HG03103 (cell line): Measurements from ENCODE around the gene GGA1.
"Not testable (repeated sequence)": the region's sequence is repeated elsewhere in the genome, so short reads cannot be mapped to it uniquely, and the experiment has no call there.

Source experiments
- ATAC-seq: cut with Tn5 transposase; IDR thresholded peaks from one replicate; pipeline ENCODE4 v1.9.1; 2021; ENCODE audit warnings: low read depth; ENCODE audit not compliant: unreplicated experiment

The GGA1 gene

DNA sequence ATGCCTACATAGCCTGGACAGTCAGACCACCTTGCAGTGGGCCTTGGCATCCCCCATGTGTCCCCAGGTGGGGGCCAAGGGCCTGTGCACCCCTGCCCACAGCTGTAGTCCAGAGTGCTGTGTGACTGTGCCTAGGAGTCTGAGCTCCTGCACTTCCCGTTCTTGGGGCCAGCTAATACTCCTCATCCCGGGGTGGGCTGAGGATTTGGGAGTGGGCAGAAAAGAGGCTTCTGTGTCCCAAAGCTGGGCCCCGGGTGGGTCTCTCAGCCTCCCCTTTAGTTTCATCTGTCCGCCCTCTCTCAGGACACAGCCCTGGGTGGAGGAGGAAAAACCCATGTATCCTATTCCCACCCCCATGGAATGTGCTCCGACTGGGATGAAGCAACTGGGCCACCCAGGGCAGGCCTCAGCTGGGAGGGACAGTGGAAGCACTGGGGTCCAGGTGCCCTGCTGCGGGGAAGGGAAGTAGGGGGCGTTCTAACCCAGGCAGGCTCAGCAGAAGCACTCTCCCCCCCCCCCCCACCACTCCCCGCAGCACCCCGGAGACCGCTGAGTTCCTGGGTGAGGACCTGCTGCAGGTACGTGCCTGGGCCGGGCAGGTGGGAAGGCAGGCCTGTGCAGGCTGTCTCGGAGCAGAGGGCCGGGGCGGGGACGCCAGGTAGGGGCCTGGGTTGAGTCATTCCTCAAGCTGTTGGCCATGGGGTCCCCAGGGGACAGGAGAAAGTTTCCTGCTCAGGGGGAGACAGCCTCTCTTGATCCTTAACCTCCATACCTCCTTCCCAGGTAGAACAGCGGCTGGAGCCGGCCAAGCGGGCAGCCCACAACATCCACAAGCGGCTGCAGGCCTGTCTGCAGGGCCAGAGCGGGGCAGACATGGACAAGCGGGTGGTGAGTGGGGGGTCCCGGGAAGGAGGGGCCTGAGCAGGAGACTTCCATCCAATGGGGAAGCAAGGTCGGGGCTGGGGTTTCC, 32.2 kb downstream of the GGA1 start:
- ATAC-seq: no peak

DNA sequence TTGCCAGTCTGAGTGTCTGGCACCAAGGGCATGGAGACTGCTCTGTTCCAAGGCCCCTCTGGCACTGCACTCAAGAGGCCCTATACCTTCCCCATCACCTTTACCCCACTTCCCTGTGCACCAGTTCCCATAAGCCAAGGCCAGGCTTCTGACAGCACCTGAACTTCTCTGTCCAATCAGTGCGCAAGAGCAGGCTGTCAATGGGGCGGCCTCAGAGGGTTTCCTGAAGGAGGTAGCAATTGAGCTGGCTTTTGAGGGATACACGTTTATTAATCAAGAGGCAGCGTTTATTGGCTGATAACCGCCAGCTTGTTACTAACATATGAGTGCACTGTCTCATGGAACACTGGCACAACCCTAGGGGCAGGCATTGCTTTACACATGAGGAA, 32.9 kb downstream of the GGA1 start:
- ATAC-seq: no peak

DNA sequence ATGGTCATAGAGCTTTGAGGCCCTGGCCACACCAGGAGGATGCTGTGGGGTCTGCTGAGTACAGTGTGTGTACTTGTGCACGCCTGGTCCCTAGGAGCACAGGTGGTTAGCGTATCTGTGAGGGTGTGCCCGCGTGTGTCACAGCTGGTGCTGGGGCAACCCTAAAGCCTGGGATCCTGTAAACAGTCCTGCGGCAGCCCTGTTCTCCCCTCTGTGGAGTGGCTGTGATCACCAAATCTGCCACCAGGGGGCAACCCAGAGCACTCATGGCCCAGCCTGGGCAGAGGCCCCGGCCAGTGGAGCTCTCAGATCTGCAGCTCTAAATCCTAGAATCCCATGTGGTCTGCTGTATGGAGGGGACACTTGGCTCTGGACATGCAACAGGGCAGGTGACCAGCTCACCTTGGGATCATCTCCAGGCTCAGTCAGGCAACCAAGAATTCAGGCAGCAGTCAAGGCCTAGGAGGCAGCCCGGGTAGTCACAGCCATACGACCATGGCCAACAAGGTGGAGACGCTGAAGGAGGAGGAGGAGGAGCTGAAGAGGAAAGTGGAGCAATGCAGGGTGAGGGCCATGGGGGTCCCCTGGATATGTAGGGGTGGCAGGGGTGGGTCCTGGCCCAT, 34.7 kb downstream of the GGA1 start:
- no peak for ATAC-seq

DNA sequence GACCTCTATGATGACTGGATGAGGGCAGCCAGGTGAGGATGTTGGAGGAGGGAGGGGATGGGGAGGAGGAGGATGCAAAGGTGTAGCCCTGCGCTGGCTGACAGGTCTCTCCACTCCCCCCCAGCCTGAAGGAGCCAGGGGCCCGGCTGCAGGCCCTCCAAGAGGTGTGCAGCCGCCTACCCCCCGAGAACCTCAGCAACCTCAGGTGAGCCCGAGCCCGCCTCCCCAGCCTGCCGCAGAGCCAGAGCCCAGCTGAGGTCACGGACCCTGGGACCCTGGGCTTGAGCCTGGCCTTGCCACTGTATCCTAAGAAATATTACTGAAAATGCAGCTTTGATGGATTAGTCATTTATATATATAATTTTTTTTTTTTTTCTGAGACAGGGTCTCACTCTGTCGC, 38.7 kb downstream of the GGA1 start:
- ATAC-seq: no peak

DNA sequence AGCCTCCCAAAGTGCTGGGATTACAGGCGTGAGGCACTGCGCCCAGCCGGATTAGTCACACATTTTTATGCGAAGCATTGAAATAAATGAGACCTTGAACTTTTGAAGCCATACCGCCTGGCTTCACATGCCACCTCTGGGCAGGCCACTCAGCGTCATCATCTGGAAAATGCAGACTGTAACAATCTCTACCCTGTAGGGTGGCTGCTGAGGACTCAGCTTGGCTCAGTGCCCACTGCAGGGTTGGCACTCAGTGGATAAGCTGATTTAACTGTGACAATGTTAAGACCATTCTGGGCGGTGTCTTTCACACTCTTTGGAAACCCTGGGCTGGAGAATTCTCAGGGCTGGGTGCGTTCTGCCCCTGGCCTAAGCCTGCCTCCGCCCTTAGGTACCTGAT, 39.3 kb downstream of the GGA1 start:
- ATAC-seq: no peak

DNA sequence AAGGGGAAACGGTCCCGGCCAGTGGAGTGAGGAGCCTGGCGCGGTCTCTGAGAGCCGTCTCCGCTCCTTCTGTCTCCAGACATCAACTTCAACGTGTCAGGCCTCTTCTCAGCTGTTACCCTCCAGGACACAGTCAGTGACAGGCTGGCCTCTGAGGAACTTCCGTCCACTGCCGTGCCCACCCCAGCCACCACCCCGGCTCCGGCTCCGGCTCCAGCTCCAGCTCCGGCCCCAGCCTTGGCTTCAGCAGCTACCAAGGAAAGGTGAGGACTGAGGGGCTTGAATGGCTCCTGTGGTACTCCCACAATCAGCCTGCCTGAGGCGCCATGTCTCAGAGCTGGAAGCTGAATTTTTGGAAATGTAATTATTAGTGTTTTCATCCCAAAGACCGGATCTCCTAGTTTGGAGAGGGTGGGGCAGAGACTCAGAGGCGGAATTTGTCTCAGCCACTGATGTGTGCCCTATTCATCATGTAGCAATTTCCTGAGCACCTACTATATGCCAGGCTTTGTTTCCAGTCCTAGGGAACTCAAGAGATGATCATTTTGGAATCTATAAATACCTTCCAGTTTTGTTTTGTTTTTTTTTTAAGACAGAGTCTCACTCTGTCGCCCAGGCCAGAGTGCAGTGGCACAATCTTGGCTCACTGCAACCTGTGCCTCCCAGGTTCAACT, 42.0 kb downstream of the GGA1 start:
- no peak for ATAC-seq

DNA sequence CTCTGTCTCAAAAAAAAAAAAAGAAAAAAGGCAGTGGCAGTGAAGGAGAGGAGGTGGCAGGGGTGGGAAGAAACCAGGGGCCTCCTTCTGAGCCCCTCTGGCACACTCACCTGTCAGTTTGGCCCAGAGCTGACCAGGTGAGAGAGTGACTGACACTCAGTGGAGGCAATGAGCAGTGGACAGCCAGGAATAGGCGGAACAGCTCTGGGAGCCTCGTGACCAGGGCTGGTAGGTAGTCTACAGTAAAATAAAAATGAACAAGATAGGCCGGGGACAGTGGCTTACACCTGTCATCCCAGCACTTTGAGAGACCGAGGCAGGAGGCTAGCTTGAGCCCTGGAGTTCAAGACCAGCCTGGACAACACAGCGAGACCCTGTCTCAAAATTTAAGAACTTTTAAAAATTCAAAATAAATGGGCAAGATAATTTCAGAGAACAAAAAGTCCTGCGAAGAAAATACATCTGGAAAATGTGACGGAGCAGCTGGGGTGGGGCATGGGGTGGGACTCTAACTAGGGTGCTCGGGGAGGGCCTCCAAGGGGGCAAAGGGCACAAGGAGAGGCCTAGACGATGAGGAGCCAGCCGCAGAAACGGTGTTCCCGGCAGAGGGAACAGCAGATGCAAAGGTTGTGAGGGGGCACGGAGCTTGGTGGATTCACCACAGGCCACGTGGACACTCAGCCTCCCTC, 46.1 kb downstream of the GGA1 start:
- ATAC-seq: no peak

DNA sequence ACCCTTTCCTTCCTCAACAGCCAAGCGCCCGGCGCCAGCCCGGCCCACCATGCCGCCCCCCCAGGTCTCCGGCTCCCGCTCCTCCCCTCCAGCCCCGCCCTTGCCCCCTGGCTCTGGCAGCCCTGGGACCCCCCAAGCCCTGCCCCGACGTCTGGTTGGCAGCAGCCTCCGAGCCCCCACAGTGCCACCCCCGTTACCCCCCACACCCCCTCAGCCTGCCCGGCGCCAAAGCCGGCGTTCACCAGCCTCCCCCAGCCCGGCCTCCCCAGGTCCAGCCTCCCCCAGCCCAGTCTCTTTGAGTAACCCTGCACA, 46.6 kb downstream of the GGA1 start:
- no peak for ATAC-seq

DNA sequence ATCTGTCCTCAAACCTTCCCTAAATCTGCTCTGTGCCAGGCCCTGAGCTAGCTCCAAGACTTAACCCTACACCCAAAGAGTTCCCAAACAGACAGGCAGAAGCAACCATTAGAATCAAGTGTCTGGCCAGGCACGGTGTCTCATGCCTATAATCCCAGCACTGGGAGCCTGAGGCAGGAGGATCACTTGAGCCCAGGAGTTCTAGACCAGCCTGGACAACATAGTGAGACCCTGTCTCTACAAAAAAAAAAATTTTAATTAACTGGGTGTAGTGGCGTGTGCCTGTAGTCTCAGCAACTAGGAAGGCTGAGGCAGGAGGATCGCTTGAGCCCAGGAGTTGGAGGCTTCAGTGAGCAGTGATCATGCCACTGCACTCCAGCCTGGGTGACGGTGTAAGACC, 47.9 kb downstream of the GGA1 start:
- not testable (repeated sequence) for ATAC-seq

DNA sequence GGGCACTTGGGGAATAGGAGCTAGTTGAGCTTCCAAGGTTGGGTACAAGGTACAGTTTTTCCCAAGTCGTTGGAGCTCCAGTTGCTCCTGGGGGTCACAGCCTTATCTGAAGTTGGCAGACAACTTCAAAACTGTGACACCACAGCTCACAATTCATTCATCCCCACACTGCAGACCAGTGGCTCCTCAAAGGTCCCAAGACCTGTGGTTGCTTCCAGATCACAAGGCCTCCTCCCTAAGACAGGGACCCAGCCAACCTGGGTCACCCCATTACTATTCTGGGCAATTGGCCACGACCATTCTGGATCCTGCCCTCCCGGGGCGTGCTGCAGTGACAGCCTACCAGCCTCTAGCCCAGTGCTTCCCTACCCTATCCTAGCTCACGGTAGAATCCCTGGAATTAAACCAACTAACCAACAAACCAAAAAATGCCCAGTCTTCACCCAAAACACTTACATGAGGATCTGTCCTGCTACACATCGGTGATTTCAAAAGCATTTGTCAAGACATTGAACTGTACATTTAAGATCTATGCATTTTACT, 49.0 kb downstream of the GGA1 start:
- no peak for ATAC-seq

DNA sequence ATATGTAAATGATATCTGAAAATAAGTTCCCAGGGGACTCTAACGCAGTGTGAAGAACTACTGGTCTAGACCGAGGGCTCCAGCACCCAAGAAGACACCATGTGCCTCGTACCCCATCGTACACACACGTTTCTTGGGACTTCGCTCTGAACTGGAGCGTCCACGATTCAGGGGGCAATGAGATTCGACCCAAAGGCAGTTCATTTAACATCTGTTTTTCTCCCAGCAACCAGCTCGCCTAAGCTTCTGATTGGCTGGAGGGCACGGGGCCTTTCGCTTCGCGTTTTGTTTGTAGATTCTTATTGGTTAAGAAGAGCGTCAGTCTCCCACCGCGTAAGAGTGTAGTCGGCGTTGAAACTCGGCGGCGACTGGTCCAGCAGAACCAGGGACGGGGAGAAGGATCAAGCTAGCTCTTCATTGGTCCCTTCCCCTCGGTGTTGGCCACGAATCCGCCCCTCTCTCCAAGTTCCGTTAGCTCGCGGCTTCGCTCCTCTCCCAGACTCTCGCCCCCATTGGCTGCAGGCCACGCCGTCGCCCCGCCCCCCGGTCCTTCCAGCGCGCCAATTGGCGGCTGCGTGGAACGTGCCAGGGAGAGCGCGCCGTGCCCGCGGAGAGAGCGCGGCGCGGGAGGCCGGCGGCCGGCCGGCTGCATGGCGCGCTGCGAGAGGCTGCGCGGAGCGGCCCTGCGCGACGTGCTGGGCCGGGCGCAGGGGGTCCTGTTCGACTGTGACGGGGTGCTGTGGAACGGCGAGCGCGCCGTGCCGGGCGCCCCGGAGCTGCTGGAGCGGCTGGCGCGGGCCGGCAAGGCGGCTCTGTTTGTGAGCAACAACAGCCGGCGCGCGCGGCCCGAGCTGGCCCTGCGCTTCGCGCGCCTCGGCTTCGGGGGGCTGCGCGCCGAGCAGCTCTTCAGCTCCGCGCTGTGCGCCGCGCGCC, 49.8 kb downstream of the GGA1 start, which contains the start of gene PDXP:
Gene PDXP (plus strand): TSS at position 591 of the 933 bp plus-strand sequence. CDS start 60 bp downstream, at position 651.
- peak; percentile 78 for ATAC-seq

DNA sequence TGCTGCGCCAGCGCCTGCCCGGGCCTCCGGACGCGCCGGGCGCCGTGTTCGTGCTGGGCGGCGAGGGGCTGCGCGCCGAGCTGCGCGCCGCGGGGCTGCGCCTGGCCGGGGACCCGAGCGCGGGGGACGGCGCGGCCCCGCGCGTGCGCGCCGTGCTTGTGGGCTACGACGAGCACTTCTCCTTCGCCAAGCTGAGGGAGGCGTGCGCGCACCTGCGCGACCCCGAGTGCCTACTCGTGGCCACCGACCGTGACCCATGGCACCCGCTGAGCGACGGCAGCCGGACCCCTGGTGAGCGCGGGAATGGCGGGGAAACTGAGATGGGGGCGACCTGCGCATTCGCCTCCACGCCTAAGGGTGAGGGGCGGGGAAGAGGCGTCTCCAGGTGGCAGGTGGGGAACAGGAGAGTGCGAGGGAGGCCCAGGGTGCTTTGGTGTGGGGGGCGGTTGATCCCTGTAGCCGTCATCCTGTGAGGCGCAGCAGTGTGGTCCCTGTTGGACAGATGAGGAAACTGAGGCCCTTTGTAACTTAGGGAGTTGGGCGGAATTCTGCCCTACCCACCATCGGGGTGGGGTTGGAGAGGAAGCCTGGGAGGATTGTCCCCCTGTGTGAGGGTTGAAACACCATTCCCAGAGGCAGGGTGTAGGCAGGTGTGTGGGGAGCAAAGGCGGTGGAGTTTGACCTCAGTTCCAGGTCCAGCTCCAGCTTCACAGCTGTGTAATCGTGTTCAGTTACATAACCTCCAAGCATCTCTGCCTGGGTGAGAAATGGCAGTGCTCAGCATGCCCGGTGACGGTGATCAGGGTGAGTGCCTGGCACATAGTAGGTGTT, 50.6 kb downstream of the GGA1 start:
- no peak for ATAC-seq

DNA sequence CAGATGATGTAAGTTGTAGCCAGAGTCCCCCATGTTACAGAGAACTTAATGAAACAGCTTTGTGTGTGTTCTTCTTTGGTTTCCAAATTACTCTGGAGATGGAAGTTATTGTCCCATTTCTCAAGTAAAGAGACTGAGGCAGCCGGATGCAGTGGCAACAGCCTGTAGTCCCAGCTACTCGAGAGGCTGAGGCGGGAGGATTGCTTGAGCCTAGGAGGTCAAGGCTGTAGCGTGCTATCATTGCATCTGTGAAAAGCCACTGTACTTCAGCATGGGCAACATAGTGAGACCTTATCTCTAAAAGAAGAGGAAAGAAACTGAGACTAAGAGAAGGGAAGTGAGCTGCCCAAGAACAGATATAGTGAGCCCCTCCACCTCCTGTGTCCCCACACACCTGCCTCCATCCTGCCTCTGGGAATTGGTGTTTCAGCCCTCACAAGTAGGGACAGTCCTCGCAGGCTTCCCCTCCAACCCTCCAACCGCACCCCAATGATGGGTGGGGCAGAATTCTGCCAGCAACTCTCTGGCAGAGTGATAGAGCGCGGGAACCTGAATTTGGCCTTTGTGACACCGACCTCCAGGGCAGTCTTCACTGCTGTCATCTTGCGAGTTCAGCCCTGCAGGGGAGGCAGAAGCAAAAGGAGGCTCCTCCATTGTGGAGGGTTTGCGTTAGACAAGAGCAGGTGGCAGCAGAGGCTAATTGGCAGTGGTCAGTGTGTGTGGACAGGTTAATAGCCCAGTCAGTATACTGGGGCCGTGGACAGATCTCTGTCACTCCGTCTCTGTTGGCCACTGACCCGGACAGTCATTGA, 51.5 kb downstream of the GGA1 start:
- no peak for ATAC-seq

DNA sequence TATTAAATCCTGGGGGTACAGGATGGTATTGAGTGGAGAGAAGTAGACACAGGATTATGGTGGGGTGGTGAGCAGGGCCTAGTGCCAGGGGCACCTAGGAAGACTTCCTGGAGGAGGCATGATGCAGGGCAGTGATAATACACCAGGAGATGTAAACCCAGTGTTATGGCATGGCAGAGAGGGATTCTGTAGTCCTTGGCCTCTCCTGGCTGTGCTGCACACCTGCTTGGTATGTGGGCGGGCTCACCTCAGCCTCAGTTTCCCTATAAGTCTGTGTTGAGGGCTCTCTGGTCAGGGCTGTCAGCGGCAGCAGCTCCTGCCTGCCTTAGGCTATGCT, 52.0 kb downstream of the GGA1 start:
- ATAC-seq: no peak

DNA sequence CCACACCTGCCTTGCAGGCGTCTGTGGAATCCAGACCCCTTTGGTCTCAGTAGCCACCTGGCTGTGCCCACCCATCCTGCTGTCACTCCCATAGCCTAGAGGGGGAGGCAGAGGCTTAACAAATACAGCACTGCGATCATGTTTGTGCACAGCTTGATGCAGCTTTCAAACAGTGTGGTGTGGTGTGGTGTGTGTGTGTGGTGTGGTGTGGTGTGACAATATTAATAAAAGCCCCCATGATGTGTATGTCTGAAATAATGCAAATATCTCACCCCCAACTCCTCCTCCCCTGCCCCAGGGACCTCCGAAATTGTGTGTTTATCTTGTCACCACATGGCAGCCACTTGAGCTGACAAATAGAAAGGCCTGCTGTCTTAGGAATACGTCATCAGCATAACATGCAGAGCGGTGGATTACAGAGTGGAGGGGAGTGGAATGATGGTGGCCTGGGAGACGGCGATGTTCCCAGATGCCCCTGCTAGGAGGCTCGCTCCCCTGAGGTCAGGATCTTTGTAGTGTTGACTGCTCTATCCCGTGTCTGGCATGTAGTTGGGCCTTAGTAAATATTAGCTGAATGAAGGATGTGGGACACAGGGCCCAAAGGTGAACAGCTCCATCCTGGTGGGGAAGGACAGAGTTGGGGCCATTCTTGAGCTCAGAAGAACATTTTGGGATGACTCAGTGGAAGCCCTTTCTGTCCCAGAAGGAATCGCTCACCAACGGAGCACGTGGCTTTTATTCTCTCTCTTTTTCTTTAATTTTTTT, 52.7 kb downstream of the GGA1 start:
- no peak for ATAC-seq

DNA sequence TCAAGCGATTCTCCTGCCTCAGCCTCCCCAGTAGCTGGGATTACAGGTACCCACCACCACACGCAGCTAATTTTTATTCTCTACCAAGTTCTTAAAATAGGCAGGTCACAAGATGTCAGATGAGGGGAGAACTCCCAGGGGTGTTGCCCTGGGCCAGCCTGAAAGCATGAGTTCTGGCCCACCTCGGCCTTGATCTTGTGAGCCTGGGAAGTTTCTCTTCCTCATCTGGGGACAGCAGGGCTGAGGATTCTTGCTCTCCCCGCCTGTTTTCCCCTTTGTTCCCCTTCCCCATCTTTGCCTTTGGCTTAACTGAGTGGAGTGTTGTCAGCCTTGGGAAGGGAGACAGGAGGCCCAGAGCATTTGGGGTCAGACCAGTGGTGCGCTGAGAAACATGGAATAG, 53.4 kb downstream of the GGA1 start:
- ATAC-seq: no peak

DNA sequence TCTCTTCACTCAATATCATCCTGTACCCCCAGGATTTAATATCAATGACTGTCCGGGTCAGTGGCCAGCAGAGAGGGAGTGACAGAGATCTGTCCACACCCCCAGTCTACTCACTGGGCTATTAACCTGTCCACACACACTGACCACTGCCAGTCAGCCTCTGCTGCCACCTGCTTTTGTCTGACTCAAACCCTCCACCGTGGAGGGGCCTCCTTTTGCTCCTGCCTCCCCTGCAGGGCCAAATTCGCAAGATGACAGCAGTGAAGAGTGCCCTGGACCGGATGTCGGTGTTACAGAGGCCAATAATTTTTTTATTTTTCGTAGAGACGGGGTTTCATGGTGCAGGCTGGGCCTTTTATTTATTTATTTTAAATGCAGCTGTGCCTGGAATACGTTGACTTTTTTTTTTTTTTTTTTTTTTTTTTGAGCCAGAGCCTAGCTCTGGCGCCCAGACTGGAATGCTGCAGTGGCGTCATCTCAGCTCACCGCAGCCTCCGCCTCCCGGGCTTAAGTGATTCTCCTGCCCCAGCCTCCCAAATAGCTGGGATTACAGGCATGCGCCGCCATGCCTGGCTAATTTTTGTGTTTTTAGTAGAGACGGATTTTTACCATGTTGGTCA, 55.0 kb downstream of the GGA1 start:
- ATAC-seq: no peak
